WTC11 (cell line): ENCODE measurements around the gene ROBO1. TPM values are rescaled to one million over a fixed set of nuclear protein-coding genes. Genes with fewer than 3 reads are reported as not detected.

Experiments
- ATAC-seq: fragments of 200-7000 bp; cut with Tn5 transposase; 2 replicates; pipeline ENCODE4 v1.10.0; 2021; ENCODE audit warnings: mild to moderate bottlenecking, moderate library complexity
- CTCF ChIA-PET: fragments of 300-600 bp; sonication (Branson Sonifier 250); formaldehyde crosslinking; loops from one replicate; lab custom pipeline; 2021; ENCODE audit warnings: antibody characterized with exemption; lab: Charles Lee
- POLR2A ChIA-PET: fragments of 350-600 bp; sonication (Branson Sonifier 250); formaldehyde crosslinking; loops from one replicate; lab custom pipeline; 2021; ENCODE audit warnings: antibody characterized with exemption; lab: Charles Lee
- DNase-seq: peaks from one replicate; pipeline ENCODE4 v3.0.0; 2021; ENCODE audit warnings: low spot score
- H3K27ac Mint-ChIP-seq: 2 replicates; pipeline ENCODE4 v1.8.0; 2021; ENCODE audit warnings: mixed read lengths
- H3K27me3 Mint-ChIP-seq: 2 replicates; pipeline ENCODE4 v1.8.0; 2021; ENCODE audit warnings: low read depth, mild to moderate bottlenecking, moderate library complexity, mixed read lengths
- H3K36me3 Mint-ChIP-seq: 2 replicates; pipeline ENCODE4 v1.8.0; 2021; ENCODE audit warnings: mixed read lengths
- H3K4me1 Mint-ChIP-seq: 2 replicates; pipeline ENCODE4 v1.8.0; 2022; ENCODE audit warnings: mixed read lengths
- H3K4me3 Mint-ChIP-seq: 2 replicates; pipeline ENCODE4 v1.8.0; 2021; ENCODE audit warnings: mild to moderate bottlenecking, moderate library complexity, mixed read lengths
- H3K9me3 Mint-ChIP-seq: 2 replicates; pipeline ENCODE4 v1.8.0; 2021; ENCODE audit warnings: mixed read lengths
- ATF3 ChIP-seq: sonication (generic); formaldehyde crosslinking; conservative IDR thresholded peaks from 2 replicates; pipeline ENCODE4 v1.8.1; 2022; ENCODE audit warnings: mild to moderate bottlenecking, missing genetic modification reagents
- CREB1 ChIP-seq: sonication (generic); formaldehyde crosslinking; IDR thresholded peaks from 2 replicates; pipeline ENCODE4 v1.8.0; 2023; ENCODE audit warnings: mild to moderate bottlenecking, missing genetic modification reagents
- FOXJ3 ChIP-seq: sonication (generic); formaldehyde crosslinking; IDR thresholded peaks from 2 replicates; pipeline ENCODE4 v1.9.0; 2021; ENCODE audit warnings: missing genetic modification reagents, mild to moderate bottlenecking, borderline replicate concordance
- GABPB1 ChIP-seq: sonication (generic); formaldehyde crosslinking; IDR thresholded peaks from 2 replicates; pipeline ENCODE4 v1.8.1; 2023; ENCODE audit warnings: mild to moderate bottlenecking, missing genetic modification reagents
- MLX ChIP-seq: sonication (generic); formaldehyde crosslinking; IDR thresholded peaks from 2 replicates; pipeline ENCODE4 v1.8.1; 2023; ENCODE audit warnings: mild to moderate bottlenecking, missing genetic modification reagents, moderate library complexity
- MYBL2 ChIP-seq: sonication (generic); formaldehyde crosslinking; IDR thresholded peaks from 2 replicates; pipeline ENCODE4 v1.8.1; 2023; ENCODE audit warnings: mild to moderate bottlenecking, moderate library complexity, missing genetic modification reagents
- OVOL2 ChIP-seq: fragments of 250-450 bp; sonication (Bioruptor Pico); IDR thresholded peaks from 2 replicates; pipeline ENCODE4 v1.9.0; 2021; ENCODE audit warnings: mild to moderate bottlenecking, borderline replicate concordance
- RELA ChIP-seq: sonication (generic); formaldehyde crosslinking; IDR thresholded peaks from 2 replicates; pipeline ENCODE4 v1.8.1; 2022; ENCODE audit warnings: missing genetic modification reagents, mild to moderate bottlenecking, borderline replicate concordance
- RORB ChIP-seq: fragments of 250-450 bp; sonication (Bioruptor Pico); IDR thresholded peaks from 2 replicates; pipeline ENCODE4 v1.9.0; 2021; ENCODE audit warnings: mild to moderate bottlenecking
- ZMAT4 ChIP-seq: fragments of 250-450 bp; sonication (Bioruptor Pico); IDR thresholded peaks from 2 replicates; pipeline ENCODE4 v1.9.0; 2021; ENCODE audit warnings: mild to moderate bottlenecking
- ZNF138 ChIP-seq: sonication (generic); formaldehyde crosslinking; conservative IDR thresholded peaks from 2 replicates; pipeline ENCODE4 v1.8.1; 2022; ENCODE audit warnings: mild to moderate bottlenecking, moderate library complexity, missing genetic modification reagents
- ZNF396 ChIP-seq: fragments of 250-450 bp; sonication (Bioruptor Pico); IDR thresholded peaks from 2 replicates; pipeline ENCODE4 v1.8.0; 2021; ENCODE audit warnings: mild to moderate bottlenecking, moderate library complexity, borderline replicate concordance
- ZNF423 ChIP-seq: fragments of 250-450 bp; sonication (Bioruptor Pico); IDR thresholded peaks from 2 replicates; pipeline ENCODE4 v2.1.2; 2022; ENCODE audit warnings: mild to moderate bottlenecking, moderate library complexity
- total RNA-seq: library from RNA; stranded (reverse); gene quantifications from 3 replicates; pipeline ENCODE4 v1.2.3, GENCODE V29; 2021
- TF ChIP-seq, protein P1 (sequence below): sonication (generic); formaldehyde crosslinking; IDR thresholded peaks from 2 replicates; pipeline ENCODE4 v1.8.0; 2023; ENCODE audit warnings: missing genetic modification reagents, mild to moderate bottlenecking, borderline replicate concordance
- TF ChIP-seq, protein P2 (sequence below): sonication (generic); formaldehyde crosslinking; IDR thresholded peaks from 2 replicates; pipeline ENCODE4 v1.8.0; 2022; ENCODE audit warnings: missing genetic modification reagents

Gene ROBO1
- total RNA-seq, 1 experiment from 2014 or later: 90.9 TPM

- no peaks in the 10 kb centered on the region for H3K36me3 Mint-ChIP-seq
These were observed 947.3 kb downstream of the ROBO1 start for GRCh38 chr3:78820542-78820941.

DNA sequence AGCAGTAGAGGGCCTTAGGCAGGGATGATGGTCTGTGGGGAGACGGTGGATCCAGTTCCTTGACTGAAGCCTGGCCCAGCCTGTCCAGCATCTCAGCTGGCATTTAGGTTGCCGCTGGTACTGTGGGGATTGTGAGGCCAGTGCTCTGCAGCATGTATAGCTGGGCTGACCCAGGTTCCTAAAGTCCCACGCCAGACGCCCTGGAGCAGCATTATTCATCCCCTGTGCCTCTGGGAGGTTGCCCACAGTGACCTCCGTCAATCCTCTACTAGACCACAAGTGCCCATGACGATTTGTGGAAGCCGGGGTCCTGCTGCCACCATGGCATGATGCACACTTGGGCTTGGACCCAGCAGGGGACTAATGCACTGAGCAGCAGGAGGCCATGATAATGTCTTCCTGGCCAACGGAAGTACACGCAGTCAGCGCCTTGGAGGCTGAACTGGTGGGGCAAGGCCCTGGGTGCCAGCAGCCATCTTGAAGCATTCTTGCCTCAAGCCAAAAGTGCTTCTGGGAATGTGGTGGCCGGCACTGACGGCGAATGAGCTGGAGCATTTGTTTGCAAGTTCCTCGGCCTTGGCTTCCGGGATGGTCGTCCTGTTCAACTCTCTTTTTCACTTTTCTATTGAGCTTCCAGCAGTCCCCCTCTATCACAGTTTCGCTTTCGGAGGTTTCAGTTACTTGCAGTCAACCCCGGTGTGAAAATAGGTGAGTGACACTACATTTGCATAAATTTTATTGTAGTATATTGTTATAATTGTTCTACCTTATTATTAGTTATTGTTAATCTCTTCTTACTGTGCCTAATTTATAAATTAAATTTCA, 949.4 kb downstream of the ROBO1 start:
- ChIA-PET CTCF (no interaction called here), POLR2A (no interaction called here)
- H3K27ac Mint-ChIP-seq: no peak overlapping the region
- no peak for DNase-seq
- ATAC-seq: peak; percentile 46
- no peaks in the 10 kb centered on the region for H3K4me1 Mint-ChIP-seq
- H3K36me3 Mint-ChIP-seq: no peaks in the 10 kb centered on the region
- no peak overlapping the region for H3K4me3 Mint-ChIP-seq
- H3K9me3 Mint-ChIP-seq: no peaks in the 10 kb centered on the region; the same call in 1 of the 2 replicates
- no peak for TF ChIP-seq RELA
- TF ChIP-seq, protein P1, sequence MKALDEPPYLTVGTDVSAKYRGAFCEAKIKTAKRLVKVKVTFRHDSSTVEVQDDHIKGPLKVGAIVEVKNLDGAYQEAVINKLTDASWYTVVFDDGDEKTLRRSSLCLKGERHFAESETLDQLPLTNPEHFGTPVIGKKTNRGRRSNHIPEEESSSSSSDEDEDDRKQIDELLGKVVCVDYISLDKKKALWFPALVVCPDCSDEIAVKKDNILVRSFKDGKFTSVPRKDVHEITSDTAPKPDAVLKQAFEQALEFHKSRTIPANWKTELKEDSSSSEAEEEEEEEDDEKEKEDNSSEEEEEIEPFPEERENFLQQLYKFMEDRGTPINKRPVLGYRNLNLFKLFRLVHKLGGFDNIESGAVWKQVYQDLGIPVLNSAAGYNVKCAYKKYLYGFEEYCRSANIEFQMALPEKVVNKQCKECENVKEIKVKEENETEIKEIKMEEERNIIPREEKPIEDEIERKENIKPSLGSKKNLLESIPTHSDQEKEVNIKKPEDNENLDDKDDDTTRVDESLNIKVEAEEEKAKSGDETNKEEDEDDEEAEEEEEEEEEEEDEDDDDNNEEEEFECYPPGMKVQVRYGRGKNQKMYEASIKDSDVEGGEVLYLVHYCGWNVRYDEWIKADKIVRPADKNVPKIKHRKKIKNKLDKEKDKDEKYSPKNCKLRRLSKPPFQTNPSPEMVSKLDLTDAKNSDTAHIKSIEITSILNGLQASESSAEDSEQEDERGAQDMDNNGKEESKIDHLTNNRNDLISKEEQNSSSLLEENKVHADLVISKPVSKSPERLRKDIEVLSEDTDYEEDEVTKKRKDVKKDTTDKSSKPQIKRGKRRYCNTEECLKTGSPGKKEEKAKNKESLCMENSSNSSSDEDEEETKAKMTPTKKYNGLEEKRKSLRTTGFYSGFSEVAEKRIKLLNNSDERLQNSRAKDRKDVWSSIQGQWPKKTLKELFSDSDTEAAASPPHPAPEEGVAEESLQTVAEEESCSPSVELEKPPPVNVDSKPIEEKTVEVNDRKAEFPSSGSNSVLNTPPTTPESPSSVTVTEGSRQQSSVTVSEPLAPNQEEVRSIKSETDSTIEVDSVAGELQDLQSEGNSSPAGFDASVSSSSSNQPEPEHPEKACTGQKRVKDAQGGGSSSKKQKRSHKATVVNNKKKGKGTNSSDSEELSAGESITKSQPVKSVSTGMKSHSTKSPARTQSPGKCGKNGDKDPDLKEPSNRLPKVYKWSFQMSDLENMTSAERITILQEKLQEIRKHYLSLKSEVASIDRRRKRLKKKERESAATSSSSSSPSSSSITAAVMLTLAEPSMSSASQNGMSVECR: no peak
- H3K27me3 Mint-ChIP-seq: no peaks in the 10 kb centered on the region

More at GRCh38 chr3:78820542-78820941, 947.3 kb downstream of the ROBO1 start:
- DNase-seq: no peak
- Mint-ChIP-seq H3K9me3 (no peaks in the 10 kb centered on the region; the same call in 1 of the 2 replicates), H3K27ac (no peak overlapping the region), H3K4me3 (no peak overlapping the region), H3K4me1 (no peaks in the 10 kb centered on the region), H3K27me3 (no peaks in the 10 kb centered on the region)
- TF ChIP-seq ATF3 (CRISPR knock-in tag): no peak
- no peak for TF ChIP-seq ZNF396 (CRISPR knock-in tag)
- TF ChIP-seq MYBL2 (CRISPR knock-in tag): no peak
- no peak for TF ChIP-seq ZNF423 (CRISPR knock-in tag)
- no peak for TF ChIP-seq RORB (CRISPR knock-in tag)
- no peak for TF ChIP-seq ZMAT4
- no peak for TF ChIP-seq CREB1 (CRISPR knock-in tag)
- TF ChIP-seq OVOL2 (CRISPR knock-in tag): no peak
- TF ChIP-seq, protein P2, sequence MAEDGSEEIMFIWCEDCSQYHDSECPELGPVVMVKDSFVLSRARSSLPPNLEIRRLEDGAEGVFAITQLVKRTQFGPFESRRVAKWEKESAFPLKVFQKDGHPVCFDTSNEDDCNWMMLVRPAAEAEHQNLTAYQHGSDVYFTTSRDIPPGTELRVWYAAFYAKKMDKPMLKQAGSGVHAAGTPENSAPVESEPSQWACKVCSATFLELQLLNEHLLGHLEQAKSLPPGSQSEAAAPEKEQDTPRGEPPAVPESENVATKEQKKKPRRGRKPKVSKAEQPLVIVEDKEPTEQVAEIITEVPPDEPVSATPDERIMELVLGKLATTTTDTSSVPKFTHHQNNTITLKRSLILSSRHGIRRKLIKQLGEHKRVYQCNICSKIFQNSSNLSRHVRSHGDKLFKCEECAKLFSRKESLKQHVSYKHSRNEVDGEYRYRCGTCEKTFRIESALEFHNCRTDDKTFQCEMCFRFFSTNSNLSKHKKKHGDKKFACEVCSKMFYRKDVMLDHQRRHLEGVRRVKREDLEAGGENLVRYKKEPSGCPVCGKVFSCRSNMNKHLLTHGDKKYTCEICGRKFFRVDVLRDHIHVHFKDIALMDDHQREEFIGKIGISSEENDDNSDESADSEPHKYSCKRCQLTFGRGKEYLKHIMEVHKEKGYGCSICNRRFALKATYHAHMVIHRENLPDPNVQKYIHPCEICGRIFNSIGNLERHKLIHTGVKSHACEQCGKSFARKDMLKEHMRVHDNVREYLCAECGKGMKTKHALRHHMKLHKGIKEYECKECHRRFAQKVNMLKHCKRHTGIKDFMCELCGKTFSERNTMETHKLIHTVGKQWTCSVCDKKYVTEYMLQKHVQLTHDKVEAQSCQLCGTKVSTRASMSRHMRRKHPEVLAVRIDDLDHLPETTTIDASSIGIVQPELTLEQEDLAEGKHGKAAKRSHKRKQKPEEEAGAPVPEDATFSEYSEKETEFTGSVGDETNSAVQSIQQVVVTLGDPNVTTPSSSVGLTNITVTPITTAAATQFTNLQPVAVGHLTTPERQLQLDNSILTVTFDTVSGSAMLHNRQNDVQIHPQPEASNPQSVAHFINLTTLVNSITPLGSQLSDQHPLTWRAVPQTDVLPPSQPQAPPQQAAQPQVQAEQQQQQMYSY: no peak
- TF ChIP-seq FOXJ3 (CRISPR knock-in tag): no peak
- no peak for TF ChIP-seq MLX (CRISPR knock-in tag)
- TF ChIP-seq GABPB1 (CRISPR knock-in tag): no peak
- no peak for TF ChIP-seq ZNF138
- POLR2A ChIA-PET: no interaction called here
- no peak for ATAC-seq
- CTCF ChIA-PET: no interaction called here
